IMR-90 (cell line): Measurements from ENCODE around the gene CEP68. TPM values are rescaled to one million over a fixed set of nuclear protein-coding genes. Genes with fewer than 3 reads are reported as not detected.

Experiments used
- ATAC-seq: fragments of 200-7000 bp; cut with Tn5 transposase; 2 replicates; pipeline ENCODE4 v1.9.1; 2020; ENCODE audit warnings: low read depth, mild to moderate bottlenecking, moderate library complexity
- BruUV-seq: library from RNA; stranded (reverse); fragments of 400-500 nt; replicated peaks from 2 replicates; lab custom pipeline; 2021; lab: Mats Ljungman, UMichigan
- CTCF ChIA-PET: fragments of 300-600 bp; formaldehyde crosslinking; extraction: SDS; loops from one replicate; lab custom pipeline; 2021; ENCODE audit warnings: antibody characterized with exemption; lab: Yijun Ruan, JAX
- POLR2A ChIA-PET: fragments of 300-600 bp; sonication (Branson Sonifier 250); formaldehyde crosslinking; loops from one replicate; lab custom pipeline; 2022; ENCODE audit warnings: antibody characterized with exemption; ENCODE audit not compliant: unreplicated experiment; lab: Charles Lee
- DNase-seq: peaks from one replicate; pipeline ENCODE4 v3.0.0; 2013
- H2AFZ ChIP-seq: replicated peaks from 2 replicates; pipeline ENCODE3; 2013; ENCODE audit warnings: low read length, mild to moderate bottlenecking; ENCODE audit not compliant: poor library complexity
- H2AK5ac ChIP-seq: 2 replicates; pipeline ENCODE4 v1.6.1; 2013; ENCODE audit warnings: low read depth, low read length, inconsistent platforms
- H2AK9ac ChIP-seq: replicated peaks from 2 replicates; pipeline ENCODE3; 2013; ENCODE audit warnings: mild to moderate bottlenecking, low read depth, low read length, moderate library complexity; ENCODE audit not compliant: poor library complexity
- H2BK120ac ChIP-seq: 2 replicates; pipeline ENCODE4 v1.6.1; 2013; ENCODE audit warnings: low read depth, low read length, inconsistent platforms
- H2BK15ac ChIP-seq: 3 replicates; pipeline ENCODE4 v1.6.1; 2013; ENCODE audit warnings: low read depth, low read length, inconsistent platforms
- H2BK20ac ChIP-seq: 2 replicates; pipeline ENCODE4 v1.6.1; 2013; ENCODE audit warnings: low read depth, mild to moderate bottlenecking, inconsistent platforms, low read length, moderate library complexity
- H2BK5ac ChIP-seq: 2 replicates; pipeline ENCODE4 v1.6.1; 2013; ENCODE audit warnings: mild to moderate bottlenecking, low read depth, low read length, inconsistent platforms; ENCODE audit not compliant: poor library complexity, severe bottlenecking
- H3K14ac ChIP-seq: replicated peaks from 2 replicates; pipeline ENCODE4 v1.6.1; 2013; ENCODE audit warnings: low read depth, low read length, inconsistent platforms
- H3K18ac ChIP-seq: 2 replicates; pipeline ENCODE4 v1.6.1; 2013; ENCODE audit warnings: low read depth, low read length, control low read depth
- H3K23ac ChIP-seq: 2 replicates; pipeline ENCODE4 v1.6.1; 2013; ENCODE audit warnings: low read depth, low read length, inconsistent platforms
- H3K27ac ChIP-seq: 2 replicates; pipeline ENCODE4 v1.5.1; 2013; ENCODE audit warnings: mild to moderate bottlenecking, control low read depth, low read length; ENCODE audit not compliant: insufficient read depth
- H3K27me3 ChIP-seq: 2 replicates; pipeline ENCODE4 v1.6.1; 2013; ENCODE audit warnings: low read length; ENCODE audit not compliant: control insufficient read depth, insufficient read depth
- H3K36me3 ChIP-seq: 2 replicates; pipeline ENCODE4 v1.6.1; 2013; ENCODE audit warnings: low read length, mixed read lengths; ENCODE audit not compliant: control insufficient read depth, insufficient read depth
- H3K4ac ChIP-seq: 2 replicates; pipeline ENCODE4 v1.6.1; 2013; ENCODE audit warnings: low read depth, low read length, inconsistent platforms
- H3K4me1 ChIP-seq: 2 replicates; pipeline ENCODE4 v1.6.1; 2013; ENCODE audit warnings: low read length, mixed read lengths; ENCODE audit not compliant: control insufficient read depth, insufficient read depth
- H3K4me2 ChIP-seq: 2 replicates; pipeline ENCODE4 v1.6.1; 2013; ENCODE audit warnings: low read depth, mild to moderate bottlenecking, control low read depth, low read length, moderate library complexity
- H3K4me3 ChIP-seq: 2 replicates; pipeline ENCODE4 v1.5.1; 2013; ENCODE audit warnings: low read depth, mild to moderate bottlenecking, control low read depth, low read length, moderate library complexity; ENCODE audit not compliant: insufficient read depth
- H3K56ac ChIP-seq: 2 replicates; pipeline ENCODE4 v1.6.1; 2013; ENCODE audit warnings: low read length, inconsistent platforms; ENCODE audit not compliant: insufficient read depth; ENCODE audit errors: extremely low read depth
- H3K79me1 ChIP-seq, 2 experiments: 2 replicates each; pipeline ENCODE4 v1.6.1; 2013; ENCODE audit warnings: low read length in 2 of 2, inconsistent platforms in 1 of 2, low read depth in 1 of 2
- H3K9ac ChIP-seq: 2 replicates; pipeline ENCODE4 v1.6.1; 2013; ENCODE audit warnings: low read depth, low read length, control low read depth
- H3K9me1 ChIP-seq: 2 replicates; pipeline ENCODE4 v1.6.1; 2013; ENCODE audit warnings: low read length, inconsistent platforms; ENCODE audit not compliant: insufficient read depth
- H3K9me3 ChIP-seq: 2 replicates; pipeline ENCODE4 v1.6.1; 2013; ENCODE audit warnings: low read length; ENCODE audit not compliant: control insufficient read depth, insufficient read depth
- H4K20me1 ChIP-seq: 2 replicates; pipeline ENCODE4 v1.6.1; 2013; ENCODE audit warnings: low read length, inconsistent platforms; ENCODE audit not compliant: insufficient read depth
- H4K5ac ChIP-seq: 2 replicates; pipeline ENCODE4 v1.6.1; 2013; ENCODE audit warnings: mild to moderate bottlenecking, low read depth, low read length, control low read depth
- H4K8ac ChIP-seq, 2 experiments: 2 replicates each; pipeline ENCODE4 v1.6.1; 2013; ENCODE audit warnings: low read depth in 2 of 2, low read length in 2 of 2, control low read depth in 1 of 2, inconsistent platforms in 1 of 2
- H4K91ac ChIP-seq: 2 replicates; pipeline ENCODE4 v1.6.1; 2013; ENCODE audit warnings: low read depth, low read length, inconsistent platforms; ENCODE audit not compliant: insufficient read depth
- CEBPB ChIP-seq: IDR thresholded peaks from 2 replicates; pipeline ENCODE4 v1.6.1; 2012; ENCODE audit warnings: low read depth, low read length, improper control_type of control experiment
- CHD1 ChIP-seq: IDR thresholded peaks from 2 replicates; pipeline ENCODE4 v1.6.1; 2012; ENCODE audit warnings: low read depth, low read length, improper control_type of control experiment
- ELK1 ChIP-seq: fragments of 150-350 bp; IDR thresholded peaks from 2 replicates; pipeline ENCODE4 v1.6.1; 2016; ENCODE audit warnings: low read depth, mild to moderate bottlenecking, low read length, moderate library complexity, borderline replicate concordance
- FOS ChIP-seq: fragments of 150-350 bp; IDR thresholded peaks from 2 replicates; pipeline ENCODE4 v1.6.1; 2016; ENCODE audit warnings: low read depth, low read length
- MAFK ChIP-seq: IDR thresholded peaks from 2 replicates; pipeline ENCODE4 v1.6.1; 2012; ENCODE audit warnings: low read depth, low read length, improper control_type of control experiment
- MAZ ChIP-seq: IDR thresholded peaks from 2 replicates; pipeline ENCODE4 v1.6.1; 2012; ENCODE audit warnings: low read depth, mild to moderate bottlenecking, low read length, improper control_type of control experiment, moderate library complexity, borderline replicate concordance
- MXI1 ChIP-seq: IDR thresholded peaks from 2 replicates; pipeline ENCODE4 v1.6.1; 2012; ENCODE audit warnings: low read depth, mild to moderate bottlenecking, low read length, moderate library complexity, borderline replicate concordance
- POLR2A ChIP-seq: IDR thresholded peaks from 2 replicates; pipeline ENCODE4 v1.6.1; 2012; ENCODE audit warnings: mild to moderate bottlenecking, low read depth, low read length
- RAD21 ChIP-seq: IDR thresholded peaks from 2 replicates; pipeline ENCODE4 v1.6.1; 2012; ENCODE audit warnings: low read length, improper control_type of control experiment
- RCOR1 ChIP-seq: IDR thresholded peaks from 2 replicates; pipeline ENCODE4 v1.6.1; 2012; ENCODE audit warnings: mild to moderate bottlenecking, low read length, improper control_type of control experiment; ENCODE audit not compliant: insufficient replicate concordance
- RFX5 ChIP-seq: IDR thresholded peaks from 2 replicates; pipeline ENCODE4 v1.8.0; 2012; ENCODE audit warnings: low read depth, mild to moderate bottlenecking, low read length, moderate library complexity
- SMC3 ChIP-seq: fragments of 150-350 bp; IDR thresholded peaks from 2 replicates; pipeline ENCODE4 v1.6.1; 2016; ENCODE audit warnings: low read depth, mild to moderate bottlenecking, antibody characterized with exemption, low read length, moderate library complexity
- USF2 ChIP-seq: fragments of 150-350 bp; IDR thresholded peaks from 2 replicates; pipeline ENCODE4 v1.6.1; 2017; ENCODE audit warnings: mild to moderate bottlenecking, antibody characterized with exemption, low read length, low read depth
- WGBS, 2 experiments: methylation state at CpG; one replicate each; pipeline versions ENCODE4 v1.1.5 to v1.1.7; 2013; ENCODE audit warnings: missing lambda C conversion rate in 2 of 2; ENCODE audit not compliant: insufficient read length in 1 of 2; ENCODE audit errors: extremely low coverage in 2 of 2; 5-methylcytosine and 5-hydroxymethylcytosine counted together
- dilution Hi-C: fragments of 300-500 bp; cut with HindIII; formaldehyde crosslinking; loops from one replicate; pipeline ENCODE4 v1.14.3; 2018; ENCODE audit warnings: low sequenced_read_pairs; ENCODE audit not compliant: unreplicated experiment
- in situ Hi-C: fragments of 300-500 bp; cut with MboI; formaldehyde crosslinking; loops from 3 replicates; pipeline ENCODE4 v1.14.3; 2019; ENCODE audit warnings: low sequenced_read_pairs, inconsistent platforms, mixed read lengths
- intact Hi-C: fragments of 100-400 bp; cut with micrococcal nuclease; formaldehyde crosslinking; loops from 2 replicates; pipeline ENCODE4 v1.10.0; 2022
- polyA plus RNA-seq, 3 experiments: library from polyadenylated mRNA; depleted of rRNA; stranded (reverse); fragments of >200 nt; gene quantifications; 2 replicates each; pipeline ENCODE4 v1.2.3, GENCODE V29; 2012; ENCODE audit warnings: low replicate concordance in 1 of 3
- total RNA-seq: library from RNA; depleted of rRNA; stranded (reverse); fragments of >200 nt; gene quantifications from 2 replicates; pipeline ENCODE4 v1.2.3, GENCODE V29; 2012

The CEP68 gene
- total and polyA plus RNA-seq, 2 of the 4 experiments (the other 2 are of a cell fraction), result 5.5 to 5.6 TPM

GRCh38 chr2:65072181-65072970 lies 16.2 kb downstream of the CEP68 start:
- 100% methylated on average over 11 of the region's 20 CpGs; no CpG with 5 or more reads in 1 of the 2 experiments for WGBS, 2 experiments
- Histone ChIP-seq H3K27me3 (no peaks in the 10 kb centered on the region), H4K20me1 (peaks cover 40% of the 10 kb centered on the region), H3K27ac (no peak overlapping the region), H2AK5ac (no peak overlapping the region), H2BK120ac (no peak overlapping the region), H3K56ac (no peak overlapping the region), H3K4me1 (peaks cover 35% of the 10 kb centered on the region), H3K9ac (no peak overlapping the region), H3K4me2 (no peak overlapping the region), H3K9me1 (peaks cover 38% of the 10 kb centered on the region), H2AK9ac (no peak overlapping the region), H2BK15ac (no peak overlapping the region), H3K79me1 (peaks cover 25 to 83% of the 10 kb centered on the region in 2 experiments), H2BK5ac (no peak overlapping the region), H3K36me3 (peaks cover 45% of the 10 kb centered on the region), H3K9me3 (no peaks in the 10 kb centered on the region), H3K4ac (no peak overlapping the region), H2BK20ac (no peak overlapping the region), H3K14ac (no peak overlapping the region), H4K5ac (no peak overlapping the region), H4K91ac (no peak overlapping the region), H3K23ac (no peak overlapping the region), H3K4me3 (no peak overlapping the region), H4K8ac (no peak overlapping the region), H3K18ac (no peak overlapping the region), H2AFZ (no peak overlapping the region)
- POLR2A ChIA-PET, result no interaction called here
- TF ChIP-seq USF2 (no peak), SMC3 (no peak), RFX5 (no peak), ELK1 (no peak), MAZ (no peak), CHD1 (no peak), POLR2A (no peak), MXI1 (no peak), MAFK (no peak), RAD21 (no peak), CEBPB (no peak), FOS (no peak), RCOR1 (no peak)
- DNase-seq, result no peak
- in situ Hi-C loops (loop anchor here (25.0 kb wide), 1 partner anchor 490 kb away; no protein-coding TSS in a partner anchor), intact Hi-C loops (no loop called here), dilution Hi-C loops (no loop called here)
- no peak for ATAC-seq
- no TSS peak for BruUV-seq
- CTCF ChIA-PET, result no interaction called here
